Hepatocyte (in vitro differentiated cells): Measurements from ENCODE around the gene RGS3.

Experiments
- CTCF ChIP-seq: fragments of 200-600 bp; sonication (generic); IDR thresholded peaks from 2 replicates; pipeline ENCODE4 v1.5.1; 2016; ENCODE audit warnings: antibody characterized with exemption, mild to moderate bottlenecking; ENCODE audit not compliant: poor library complexity
- EZH2 ChIP-seq: fragments of 200-600 bp; sonication (generic); IDR thresholded peaks from 2 replicates; pipeline ENCODE4 v1.6.1; 2016; ENCODE audit warnings: antibody characterized with exemption, mild to moderate bottlenecking, borderline replicate concordance

- TF ChIP-seq CTCF, result no peak
- TF ChIP-seq EZH2, result no peak
Measured at GRCh38 chr9:113542741-113543140, 79.2 kb downstream of the RGS3 start.
